Astrocyte of the cerebellum (primary cell): ENCODE data around the gene TENM3.

Experiments
- DNase-seq: peaks from one replicate; pipeline ENCODE4 v3.0.0-alpha.2; 2011; ENCODE audit warnings: low read depth
- H3K4me3 ChIP-seq: 2 replicates; pipeline ENCODE4 v1.5.1; 2011; ENCODE audit warnings: mild to moderate bottlenecking, low read depth, low read length, moderate library complexity
- CTCF ChIP-seq: IDR thresholded peaks from 2 replicates; pipeline ENCODE4 v1.5.1; 2012; ENCODE audit warnings: low read length, low read depth, moderate library complexity, mild to moderate bottlenecking; ENCODE audit errors: missing control alignments
- in situ Hi-C: cut with HindIII; loops from 2 replicates; pipeline ENCODE4 v1.10.0; 2017; ENCODE audit warnings: low sequenced_read_pairs

The TENM3 gene

DNA sequence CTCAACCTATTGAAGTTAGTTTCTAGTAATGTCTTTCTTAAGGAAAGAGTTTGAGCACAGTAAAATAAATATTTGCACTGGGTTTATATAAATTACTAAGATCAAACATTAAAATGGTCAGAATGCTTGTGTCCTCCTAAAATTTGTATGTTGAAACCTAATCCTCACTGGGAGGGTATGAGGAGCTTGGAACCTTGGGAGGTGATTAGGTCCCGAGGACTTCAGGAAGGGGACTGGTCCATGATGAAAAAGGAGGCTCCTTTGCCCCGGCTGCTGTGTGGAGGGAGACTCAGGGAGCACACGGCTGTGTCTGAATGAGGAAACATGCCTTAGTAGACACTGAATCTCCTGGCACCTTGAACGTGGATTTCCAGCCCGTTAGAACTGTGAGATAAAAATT is 221.9 kb downstream of the TENM3 start:
- in situ Hi-C loops = no loop called here
- TF ChIP-seq CTCF = no peak
- no peak overlapping the region for H3K4me3 ChIP-seq
- DNase-seq = no peak

GRCh38 chr4:182465979-182466378 is 222.8 kb downstream of the TENM3 start:
- TF ChIP-seq CTCF = no peak
- in situ Hi-C loops = no loop called here

GRCh38 chr4:182470215-182470614 is 227.0 kb downstream of the TENM3 start:
- no peak for DNase-seq
- in situ Hi-C loops = no loop called here
- no peak for TF ChIP-seq CTCF
- no peak overlapping the region for H3K4me3 ChIP-seq

More at GRCh38 chr4:182465979-182466378, 222.8 kb downstream of the TENM3 start:
- no peak overlapping the region for H3K4me3 ChIP-seq
- no peak for DNase-seq

DNA sequence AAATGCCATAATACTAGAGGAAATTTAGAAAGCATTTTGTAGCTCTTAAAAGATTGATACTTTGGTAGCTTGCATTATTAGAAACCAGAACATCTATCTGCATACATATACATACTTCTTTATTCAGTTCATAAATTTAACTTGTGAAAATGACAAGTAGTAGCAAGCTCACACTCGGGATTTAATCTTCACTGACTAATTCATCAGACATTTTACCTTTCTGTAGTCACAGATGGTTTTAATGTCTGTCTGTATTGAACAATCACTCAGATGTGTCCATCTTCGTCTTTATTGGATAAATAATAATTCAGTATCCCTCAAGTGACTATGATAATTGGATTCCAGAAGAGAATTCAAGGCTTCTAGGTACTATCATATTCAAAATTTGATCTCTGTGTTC is 232.3 kb downstream of the TENM3 start:
- DNase-seq = no peak
- in situ Hi-C loops = no loop called here
- no peak for TF ChIP-seq CTCF
- H3K4me3 ChIP-seq = no peak overlapping the region

GRCh38 chr4:182478475-182478874 is 235.3 kb downstream of the TENM3 start:
- no peak overlapping the region for H3K4me3 ChIP-seq
- peak; percentile 58 for TF ChIP-seq CTCF
- in situ Hi-C loops = no loop called here
- DNase-seq = peak; percentile 31

GRCh38 chr4:182483685-182484084 is 240.5 kb downstream of the TENM3 start:
- no peak for DNase-seq
- in situ Hi-C loops = no loop called here
- TF ChIP-seq CTCF = no peak
- no peak overlapping the region for H3K4me3 ChIP-seq

- in situ Hi-C loops = no loop called here
- DNase-seq = no peak
- no peak for TF ChIP-seq CTCF
- no peak overlapping the region for H3K4me3 ChIP-seq
Observed at GRCh38 chr4:182486881-182487280, 243.7 kb downstream of the TENM3 start.
